Stimulated activated CD8-positive, alpha-beta memory T cell treated with anti-CD3 and anti-CD28 coated beads, Interleukin-4, amount 100 ng/mL, for 4 hours (primary cell): ENCODE results near the gene ZFP91.
A peak's percentile ranks its signal among the peaks of the same experiment; 100 is the strongest.

Experiments
- DNase-seq, 2 donors: peaks; one replicate each; pipeline ENCODE4 v3.0.0-alpha.2; 2020; ENCODE audit warnings: low read depth in 2 of 2, low spot score in 1 of 2

The ZFP91 gene

GRCh38 chr11:58628446-58628845 lies 49.6 kb downstream of the ZFP91 start:
- DNase-seq: no peak

- DNase-seq: no peak
Observed at GRCh38 chr11:58629857-58630256, 51.0 kb downstream of the ZFP91 start.

GRCh38 chr11:58631378-58631777 lies 52.5 kb downstream of the ZFP91 start:
- DNase-seq: no peak

GRCh38 chr11:58632510-58632909 lies 53.6 kb downstream of the ZFP91 start:
- DNase-seq: no peak

- no peak for DNase-seq
Observed at GRCh38 chr11:58636587-58636986, 57.7 kb downstream of the ZFP91 start.

- no peak for DNase-seq
Observed at GRCh38 chr11:58637371-58637770, 58.5 kb downstream of the ZFP91 start.

GRCh38 chr11:58639103-58639502 lies 60.2 kb downstream of the ZFP91 start:
- DNase-seq: no peak

- no peak for DNase-seq
Observed at GRCh38 chr11:58639669-58640068, 60.8 kb downstream of the ZFP91 start.

GRCh38 chr11:58640386-58641023 lies 61.6 kb downstream of the ZFP91 start:
- DNase-seq: no peak

GRCh38 chr11:58641341-58641740 lies 62.5 kb downstream of the ZFP91 start:
- DNase-seq: no peak

- DNase-seq: no peak
Observed at GRCh38 chr11:58641803-58642581, 63.1 kb downstream of the ZFP91 start.

GRCh38 chr11:58645854-58646253 lies 67.0 kb downstream of the ZFP91 start:
- no peak for DNase-seq

GRCh38 chr11:58647141-58647699 lies 68.4 kb downstream of the ZFP91 start:
- DNase-seq: no peak

GRCh38 chr11:58647866-58648265 lies 69.0 kb downstream of the ZFP91 start:
- no peak for DNase-seq

GRCh38 chr11:58649623-58650022 lies 70.8 kb downstream of the ZFP91 start:
- no peak for DNase-seq

GRCh38 chr11:58650496-58650895 lies 71.6 kb downstream of the ZFP91 start:
- no peak for DNase-seq

GRCh38 chr11:58652726-58653280 lies 73.9 kb downstream of the ZFP91 start:
- DNase-seq: no peak

- peak; percentile 37 to 48 for DNase-seq
Observed at GRCh38 chr11:58654079-58654907, 75.4 kb downstream of the ZFP91 start.

GRCh38 chr11:58654908-58655296 lies 76.0 kb downstream of the ZFP91 start:
- no peak for DNase-seq

GRCh38 chr11:58656348-58656747 lies 77.5 kb downstream of the ZFP91 start:
- DNase-seq: no peak

- no peak for DNase-seq
Observed at GRCh38 chr11:58658623-58659022, 79.8 kb downstream of the ZFP91 start.
